ENCODE measurements around the gene PITRM1.

GRCh38 chr10:3140280-3140679 is 32.3 kb downstream of the PITRM1 start:
- TF ChIP-seq CTCF (IDR thresholded peaks at IDR 0.05; ENCODE audit: insufficient read depth, low read length) (no peak), POLR2AphosphoS5 (IDR thresholded peaks at IDR 0.05; ENCODE audit: low read depth) (no peak), REST (IDR thresholded peaks at IDR 0.05; ENCODE audit: insufficient replicate concordance, low read depth) (no peak), GABPA (IDR thresholded peaks at IDR 0.05; ENCODE audit: low read depth) (no peak)
